Thyroid gland (tissue), 4 donors: ENCODE measurements around the gene ACAD11.

ENCODE experiments used
- POLR2A ChIP-seq, 2 donors: fragments of 450-650 bp; IDR thresholded peaks; one replicate each; pipeline ENCODE4 v1.6.1; 2017; ENCODE audit warnings: antibody characterized with exemption in 2 of 2, mild to moderate bottlenecking in 2 of 2, moderate library complexity in 1 of 2
- TF ChIP-seq, protein P1 (sequence below), 6 experiments: fragments of 200-600 bp in 3 of 6; fragments of 450-650 bp in 3 of 6; sonication (generic) in 3 of 6; IDR thresholded peaks; one replicate each; pipeline ENCODE4 v1.5.1; 2016 to 2019; ENCODE audit warnings: antibody characterized with exemption in 6 of 6, mild to moderate bottlenecking in 2 of 6, inconsistent platforms in 1 of 6, moderate library complexity in 1 of 6

DNA sequence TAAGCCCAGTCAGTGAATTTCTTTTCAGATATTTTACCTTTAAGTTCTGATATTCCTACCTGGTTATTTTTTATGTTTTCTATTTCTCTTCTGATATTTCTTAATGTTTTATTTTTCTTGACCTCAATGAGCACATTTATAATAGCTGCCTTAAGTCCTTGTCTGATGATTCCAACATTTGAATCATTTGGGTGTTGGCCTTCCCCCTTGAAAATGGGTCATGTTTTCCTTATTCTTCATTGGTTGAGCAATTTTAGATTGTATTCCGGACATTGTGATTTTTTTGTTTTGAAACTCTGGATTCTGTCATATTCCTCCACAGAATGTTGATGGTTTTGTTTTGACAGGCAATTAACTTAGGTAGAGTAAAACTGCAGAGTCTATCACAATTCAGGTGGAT, 72.2 kb downstream of the ACAD11 start:
- TF ChIP-seq, protein P1, sequence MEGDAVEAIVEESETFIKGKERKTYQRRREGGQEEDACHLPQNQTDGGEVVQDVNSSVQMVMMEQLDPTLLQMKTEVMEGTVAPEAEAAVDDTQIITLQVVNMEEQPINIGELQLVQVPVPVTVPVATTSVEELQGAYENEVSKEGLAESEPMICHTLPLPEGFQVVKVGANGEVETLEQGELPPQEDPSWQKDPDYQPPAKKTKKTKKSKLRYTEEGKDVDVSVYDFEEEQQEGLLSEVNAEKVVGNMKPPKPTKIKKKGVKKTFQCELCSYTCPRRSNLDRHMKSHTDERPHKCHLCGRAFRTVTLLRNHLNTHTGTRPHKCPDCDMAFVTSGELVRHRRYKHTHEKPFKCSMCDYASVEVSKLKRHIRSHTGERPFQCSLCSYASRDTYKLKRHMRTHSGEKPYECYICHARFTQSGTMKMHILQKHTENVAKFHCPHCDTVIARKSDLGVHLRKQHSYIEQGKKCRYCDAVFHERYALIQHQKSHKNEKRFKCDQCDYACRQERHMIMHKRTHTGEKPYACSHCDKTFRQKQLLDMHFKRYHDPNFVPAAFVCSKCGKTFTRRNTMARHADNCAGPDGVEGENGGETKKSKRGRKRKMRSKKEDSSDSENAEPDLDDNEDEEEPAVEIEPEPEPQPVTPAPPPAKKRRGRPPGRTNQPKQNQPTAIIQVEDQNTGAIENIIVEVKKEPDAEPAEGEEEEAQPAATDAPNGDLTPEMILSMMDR (IDR thresholded peaks at IDR 0.05): no peak
- TF ChIP-seq POLR2A (IDR thresholded peaks at IDR 0.05): no peak
